Upper lobe of left lung (tissue), 4 donors: ENCODE measurements around the gene HOXD10.

Experiments
- EP300 ChIP-seq, 4 donors: sonication (generic); formaldehyde crosslinking; IDR thresholded peaks; one replicate each; pipeline ENCODE4 v1.5.1; 2017; ENCODE audit warnings: antibody characterized with exemption in 4 of 4, control low read depth in 2 of 4
- POLR2A ChIP-seq, 4 donors: fragments of 450-650 bp; IDR thresholded peaks; one replicate each; pipeline ENCODE4 v1.5.1; 2016 to 2017; ENCODE audit warnings: antibody characterized with exemption in 4 of 4, mild to moderate bottlenecking in 2 of 4
- TF ChIP-seq, protein P1 (sequence below), 6 experiments: fragments of 450-650 bp in 4 of 6; fragments of 200-600 bp in 2 of 6; sonication (generic) in 2 of 6; IDR thresholded peaks; one replicate each; pipeline ENCODE4 v1.5.1; 2016 to 2019; ENCODE audit warnings: antibody characterized with exemption in 6 of 6

GRCh38 chr2:176076796-176077195 lies 39.8 kb upstream of the HOXD10 start:
- TF ChIP-seq, protein P1, sequence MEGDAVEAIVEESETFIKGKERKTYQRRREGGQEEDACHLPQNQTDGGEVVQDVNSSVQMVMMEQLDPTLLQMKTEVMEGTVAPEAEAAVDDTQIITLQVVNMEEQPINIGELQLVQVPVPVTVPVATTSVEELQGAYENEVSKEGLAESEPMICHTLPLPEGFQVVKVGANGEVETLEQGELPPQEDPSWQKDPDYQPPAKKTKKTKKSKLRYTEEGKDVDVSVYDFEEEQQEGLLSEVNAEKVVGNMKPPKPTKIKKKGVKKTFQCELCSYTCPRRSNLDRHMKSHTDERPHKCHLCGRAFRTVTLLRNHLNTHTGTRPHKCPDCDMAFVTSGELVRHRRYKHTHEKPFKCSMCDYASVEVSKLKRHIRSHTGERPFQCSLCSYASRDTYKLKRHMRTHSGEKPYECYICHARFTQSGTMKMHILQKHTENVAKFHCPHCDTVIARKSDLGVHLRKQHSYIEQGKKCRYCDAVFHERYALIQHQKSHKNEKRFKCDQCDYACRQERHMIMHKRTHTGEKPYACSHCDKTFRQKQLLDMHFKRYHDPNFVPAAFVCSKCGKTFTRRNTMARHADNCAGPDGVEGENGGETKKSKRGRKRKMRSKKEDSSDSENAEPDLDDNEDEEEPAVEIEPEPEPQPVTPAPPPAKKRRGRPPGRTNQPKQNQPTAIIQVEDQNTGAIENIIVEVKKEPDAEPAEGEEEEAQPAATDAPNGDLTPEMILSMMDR (IDR thresholded peaks at IDR 0.05): no peak
- TF ChIP-seq POLR2A (IDR thresholded peaks at IDR 0.05) (no peak), EP300 (IDR thresholded peaks at IDR 0.05) (no peak)
